ENCODE data around the gene CLECL1.
"Not testable (repeated sequence)": the region's sequence is repeated elsewhere in the genome, so short reads cannot be mapped to it uniquely, and the experiment has no call there.

CLECL1 gene

GRCh38 chr12:9694241-9694640 is 38.7 kb downstream of the CLECL1 start:
- DNase-seq, result no peak

- no peak for DNase-seq
Measured at GRCh38 chr12:9692909-9693308, 40.0 kb downstream of the CLECL1 start.

GRCh38 chr12:9687228-9687627 is 45.7 kb downstream of the CLECL1 start:
- no peak for DNase-seq

GRCh38 chr12:9685915-9686314 is 47.0 kb downstream of the CLECL1 start:
- DNase-seq, result no peak

DNA sequence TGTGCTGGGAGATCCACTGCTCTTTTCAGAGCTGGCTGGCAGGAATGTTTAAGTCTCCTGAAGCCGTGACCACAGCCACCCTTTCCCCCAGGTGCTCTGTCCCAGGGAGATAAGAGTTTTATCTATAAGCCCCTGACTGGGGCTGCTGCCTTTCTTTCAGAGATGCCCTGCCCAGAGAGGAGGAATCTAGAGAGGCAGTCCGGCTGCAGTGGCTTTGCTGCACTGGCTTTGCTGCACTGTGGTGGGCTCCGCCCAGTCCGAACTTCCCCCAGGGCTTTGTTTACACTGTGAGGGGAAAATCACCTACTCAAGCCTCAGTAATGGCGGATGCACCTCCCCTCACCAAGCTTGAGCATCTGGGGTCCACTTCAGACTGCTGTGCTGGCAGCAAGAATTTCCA is 47.5 kb downstream of the CLECL1 start:
- not testable (repeated sequence) for DNase-seq

GRCh38 chr12:9682949-9683348 is 49.9 kb downstream of the CLECL1 start:
- DNase-seq, result not testable (repeated sequence)

DNA sequence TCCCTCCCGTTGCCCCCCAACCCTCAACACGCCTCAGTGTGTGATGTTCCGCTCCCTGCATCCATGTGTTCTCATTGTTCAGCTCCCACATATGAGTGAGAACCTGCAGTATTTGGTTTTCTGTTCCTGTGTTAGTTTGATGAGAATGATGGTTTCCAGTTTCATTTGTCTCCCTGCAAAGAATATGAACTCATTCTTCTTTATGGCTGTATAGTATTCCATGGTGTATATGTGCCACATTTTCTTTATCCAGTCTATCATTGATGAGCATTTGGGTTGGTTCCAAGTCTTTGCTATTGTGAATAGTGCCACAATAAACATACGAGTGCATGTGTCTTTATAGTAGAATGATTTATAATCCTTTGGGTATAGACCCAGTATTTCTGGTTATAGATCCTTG is 50.4 kb downstream of the CLECL1 start:
- not testable (repeated sequence) for DNase-seq

DNA sequence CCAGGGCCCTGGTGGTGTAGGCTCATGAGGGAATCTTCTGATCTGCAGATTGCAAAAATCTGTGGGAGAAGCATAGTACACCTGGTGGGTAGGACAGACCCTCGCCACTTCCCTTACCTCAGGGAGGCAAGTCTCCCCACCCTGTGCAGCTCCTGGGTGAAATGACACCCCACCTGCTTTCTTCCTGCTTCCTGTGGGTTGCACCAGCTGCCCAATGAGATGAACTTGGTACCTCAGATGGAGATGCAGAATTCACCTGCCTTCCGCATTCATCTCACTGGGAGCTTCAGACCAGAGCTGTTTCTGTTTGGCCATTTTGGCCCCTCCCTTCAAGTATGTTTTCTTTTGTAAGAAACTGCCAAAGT is 58.7 kb downstream of the CLECL1 start:
- no peak for DNase-seq

DNA sequence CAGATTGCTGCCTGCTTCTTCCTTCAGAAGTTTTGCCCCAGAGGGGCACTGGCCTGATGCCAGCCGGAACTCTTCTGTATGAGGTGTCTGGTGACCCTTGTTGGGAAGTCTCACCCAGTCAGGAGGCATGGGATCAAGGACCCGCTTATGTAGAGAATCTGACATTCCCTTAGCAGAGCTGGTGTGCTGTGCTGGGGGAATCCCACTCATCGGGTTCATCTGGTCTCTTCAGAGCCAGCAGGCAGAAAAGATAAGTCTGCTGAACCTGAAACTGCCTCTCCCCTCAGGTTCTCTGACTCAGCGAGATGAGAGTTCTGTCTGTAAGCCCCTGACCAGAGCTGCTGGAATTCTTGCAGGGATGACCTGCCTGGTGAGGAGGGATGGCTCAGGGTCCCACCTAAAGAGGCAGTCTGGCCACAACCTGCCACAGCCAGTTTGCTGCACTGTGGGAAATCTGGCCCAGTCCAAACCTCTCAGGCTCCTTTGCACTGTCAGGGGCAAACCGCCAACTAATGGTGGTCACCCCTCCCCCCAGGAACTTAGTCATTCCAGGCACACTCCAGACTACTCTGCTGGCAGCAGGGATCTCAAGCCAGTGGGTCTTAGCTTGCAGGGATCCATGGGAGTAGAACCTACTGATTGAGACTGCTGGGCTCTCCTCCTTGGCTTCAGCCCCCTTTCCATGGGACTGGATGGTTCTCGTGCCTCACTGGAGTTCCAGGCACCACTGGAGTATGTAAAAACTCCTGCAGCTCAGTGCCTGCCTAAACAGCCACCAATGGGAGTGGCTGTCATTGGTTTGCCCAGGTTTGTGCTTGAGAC is 59.3 kb downstream of the CLECL1 start:
- DNase-seq, result no peak
